NCI-H2029 treated with DMSO at 0.1 percent for 48 hours (cell line): ENCODE results near the gene TMEM184A.
"Not testable (repeated sequence)": the region's sequence is repeated elsewhere in the genome, so short reads cannot be mapped to it uniquely, and the experiment has no call there.

Experiments used
- DNase-seq: peaks from one replicate; lab custom pipeline; 2025; lab: John Stamatoyannopoulos, UW

The TMEM184A gene

GRCh38 chr7:1523208-1523607 lies 32.8 kb downstream of the TMEM184A start:
- no peak for DNase-seq

GRCh38 chr7:1521456-1521855 lies 34.5 kb downstream of the TMEM184A start:
- DNase-seq, result no peak

- no peak for DNase-seq
Observed at GRCh38 chr7:1520539-1521234, 35.3 kb downstream of the TMEM184A start.

- DNase-seq, result not testable (repeated sequence)
Observed at GRCh38 chr7:1519322-1519922, 36.6 kb downstream of the TMEM184A start.

GRCh38 chr7:1516586-1517251 lies 39.3 kb downstream of the TMEM184A start:
- no peak for DNase-seq

GRCh38 chr7:1515509-1515967 lies 40.5 kb downstream of the TMEM184A start:
- DNase-seq, result not testable (repeated sequence)

GRCh38 chr7:1514995-1515401 lies 41.0 kb downstream of the TMEM184A start:
- DNase-seq, result no peak

- DNase-seq, result no peak
Observed at GRCh38 chr7:1514407-1514806, 41.6 kb downstream of the TMEM184A start.

GRCh38 chr7:1513657-1514095 lies 42.3 kb downstream of the TMEM184A start:
- DNase-seq, result no peak

GRCh38 chr7:1512781-1513656 lies 43.0 kb downstream of the TMEM184A start:
- no peak for DNase-seq

GRCh38 chr7:1511444-1512422 lies 44.3 kb downstream of the TMEM184A start:
- no peak for DNase-seq

- DNase-seq, result no peak
Observed at GRCh38 chr7:1510780-1511154, 45.2 kb downstream of the TMEM184A start.

GRCh38 chr7:1509226-1509625 lies 46.8 kb downstream of the TMEM184A start:
- DNase-seq, result no peak

- no peak for DNase-seq
Observed at GRCh38 chr7:1508277-1508758, 47.7 kb downstream of the TMEM184A start.

GRCh38 chr7:1505731-1506550 lies 50.1 kb downstream of the TMEM184A start:
- no peak for DNase-seq

GRCh38 chr7:1503816-1504775 lies 51.9 kb downstream of the TMEM184A start, which contains the start of gene INTS1:
INTS1 (minus strand) TSS chr7:1504389; CDS start chr7:1503960, 429 bp downstream.
- DNase-seq, result peak; percentile 80

GRCh38 chr7:1503390-1503789 lies 52.6 kb downstream of the TMEM184A start:
- no peak for DNase-seq

GRCh38 chr7:1502845-1503244 lies 53.2 kb downstream of the TMEM184A start:
- no peak for DNase-seq
